NT2/D1 (cell line): ENCODE measurements around the gene BZW2.

Experiments used
- DNase-seq: peaks from one replicate; pipeline ENCODE4 v3.0.0-alpha.2; 2011; ENCODE audit warnings: low read depth, low spot score
- H3K27me3 ChIP-seq: 2 replicates; pipeline ENCODE4 v1.6.0; 2011; ENCODE audit warnings: mild to moderate bottlenecking; ENCODE audit not compliant: insufficient read length, insufficient read depth
- H3K36me3 ChIP-seq: 2 replicates; pipeline ENCODE4 v1.6.1; 2011; ENCODE audit warnings: mild to moderate bottlenecking, low read length, mixed read lengths; ENCODE audit not compliant: insufficient read depth, insufficient read length
- H3K4me1 ChIP-seq: 2 replicates; pipeline ENCODE4 v1.5.1; 2011; ENCODE audit not compliant: insufficient read depth, insufficient read length
- H3K4me3 ChIP-seq: 2 replicates; pipeline ENCODE4 v1.5.1; 2011; ENCODE audit warnings: low read depth; ENCODE audit not compliant: insufficient read length
- H3K9ac ChIP-seq: 2 replicates; pipeline ENCODE4 v1.6.0; 2011; ENCODE audit warnings: low read depth; ENCODE audit not compliant: insufficient read length
- H3K9me3 ChIP-seq: 2 replicates; pipeline ENCODE4 v1.5.1; 2011; ENCODE audit warnings: mild to moderate bottlenecking, low read length; ENCODE audit not compliant: insufficient read depth
- SUZ12 ChIP-seq: IDR thresholded peaks from 2 replicates; pipeline ENCODE4 v1.6.1; 2011; ENCODE audit not compliant: insufficient read length, insufficient read depth; ENCODE audit errors: extremely low read depth
- YY1 ChIP-seq: IDR thresholded peaks from 2 replicates; pipeline ENCODE4 v1.6.1; 2011; ENCODE audit not compliant: insufficient read length, insufficient read depth
- ZNF274 ChIP-seq: IDR thresholded peaks from 2 replicates; pipeline ENCODE4 v1.6.1; 2011; ENCODE audit warnings: mild to moderate bottlenecking, low read depth, low read length

BZW2 gene

GRCh38 chr7:16742547-16742946 lies 96.6 kb downstream of the BZW2 start:
- Histone ChIP-seq H3K4me1 (no peaks in the 10 kb centered on the region), H3K27me3 (no peaks in the 10 kb centered on the region), H3K36me3 (no peaks in the 10 kb centered on the region), H3K4me3 (no peak overlapping the region), H3K9ac (no peak overlapping the region), H3K9me3 (no peaks in the 10 kb centered on the region)
- TF ChIP-seq ZNF274 (no peak), YY1 (no peak), SUZ12 (no peak)
- DNase-seq: no peak

GRCh38 chr7:16743236-16743635 lies 97.3 kb downstream of the BZW2 start:
- H3K36me3 ChIP-seq: no peaks in the 10 kb centered on the region
- no peak for DNase-seq
- no peak overlapping the region for H3K4me3 ChIP-seq
- no peak overlapping the region for H3K9ac ChIP-seq
- TF ChIP-seq SUZ12 (no peak), YY1 (no peak), ZNF274 (no peak)
- H3K4me1 ChIP-seq: no peaks in the 10 kb centered on the region
- no peaks in the 10 kb centered on the region for H3K27me3 ChIP-seq
- H3K9me3 ChIP-seq: no peaks in the 10 kb centered on the region

- no peaks in the 10 kb centered on the region for H3K36me3 ChIP-seq
- no peaks in the 10 kb centered on the region for H3K27me3 ChIP-seq
- TF ChIP-seq ZNF274 (no peak), SUZ12 (no peak), YY1 (no peak)
- no peak overlapping the region for H3K4me3 ChIP-seq
- H3K9me3 ChIP-seq: no peaks in the 10 kb centered on the region
- H3K4me1 ChIP-seq: no peaks in the 10 kb centered on the region
- DNase-seq: no peak
- no peak overlapping the region for H3K9ac ChIP-seq
Observed at GRCh38 chr7:16744518-16745250, 98.7 kb downstream of the BZW2 start.

- Histone ChIP-seq H3K4me1 (no peaks in the 10 kb centered on the region), H3K27me3 (no peaks in the 10 kb centered on the region), H3K9ac (no peak overlapping the region), H3K36me3 (no peaks in the 10 kb centered on the region), H3K4me3 (no peak overlapping the region), H3K9me3 (no peaks in the 10 kb centered on the region)
- DNase-seq: no peak
- TF ChIP-seq YY1 (no peak), ZNF274 (no peak), SUZ12 (no peak)
Observed at GRCh38 chr7:16745645-16746044, 99.7 kb downstream of the BZW2 start.

DNA sequence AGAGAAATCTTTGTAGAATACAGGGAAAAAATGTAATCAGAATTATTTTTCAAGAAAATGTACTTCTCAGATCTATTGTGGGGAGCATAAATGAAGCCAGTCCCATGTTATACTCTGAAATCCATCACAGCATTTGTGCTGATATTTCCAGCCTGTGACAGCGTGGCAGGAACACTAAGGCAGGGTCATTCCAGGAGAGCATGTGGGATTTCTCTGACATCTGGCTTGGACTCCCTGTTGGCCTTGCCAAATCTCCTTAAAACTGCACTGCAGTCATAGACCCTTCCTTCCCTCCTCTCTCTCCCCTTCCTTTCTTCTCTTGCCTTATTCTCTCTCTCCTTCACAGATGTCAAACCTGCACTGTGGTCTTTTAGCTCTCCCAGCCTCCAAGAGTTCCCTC lies 101.1 kb downstream of the BZW2 start:
- Histone ChIP-seq H3K4me1 (no peaks in the 10 kb centered on the region), H3K9me3 (no peaks in the 10 kb centered on the region), H3K9ac (no peak overlapping the region), H3K36me3 (no peaks in the 10 kb centered on the region), H3K27me3 (no peaks in the 10 kb centered on the region), H3K4me3 (no peak overlapping the region)
- DNase-seq: no peak
- TF ChIP-seq ZNF274 (no peak), SUZ12 (no peak), YY1 (no peak)

- Histone ChIP-seq H3K9me3 (no peaks in the 10 kb centered on the region), H3K4me3 (peak within 1 kb of the TSS; percentile 92), H3K9ac (peak within 1 kb of the TSS; percentile 74), H3K4me1 (no peaks in the 10 kb centered on the region), H3K36me3 (no peaks in the 10 kb centered on the region), H3K27me3 (peaks cover 18% of the 10 kb centered on the region)
- peak; percentile 92 for DNase-seq
- TF ChIP-seq SUZ12 (no peak), ZNF274 (no peak), YY1 (no peak)
Observed at GRCh38 chr7:16753102-16753931, 107.3 kb downstream of the BZW2 start, which contains the start of gene TSPAN13. TSPAN13 (plus strand) TSS chr7:16753755; CDS start chr7:16753968, 213 bp downstream.
